Esophagus (tissue), 2 donors: Measurements from ENCODE around the gene ENOX1. TPM values are rescaled to one million over a fixed set of nuclear protein-coding genes. Genes with fewer than 3 reads are reported as not detected.
A peak's percentile ranks its signal among the peaks of the same experiment; 100 is the strongest.

Source experiments
- H3K27ac ChIP-seq, 2 donors: one replicate each; pipeline ENCODE4 v1.5.1; 2013; ENCODE audit warnings: low read depth in 2 of 2, mild to moderate bottlenecking in 2 of 2, inconsistent platforms in 1 of 2, low read length in 1 of 2, moderate library complexity in 1 of 2
- H3K27me3 ChIP-seq, 2 donors: one replicate each; pipeline ENCODE4 v1.6.1; 2013; ENCODE audit warnings: low read length in 2 of 2, control low read depth in 1 of 2, mild to moderate bottlenecking in 1 of 2; ENCODE audit not compliant: insufficient read depth in 2 of 2, control insufficient read depth in 1 of 2
- H3K36me3 ChIP-seq, 2 donors: one replicate each; pipeline ENCODE4 v1.6.1; 2013; ENCODE audit warnings: low read length in 1 of 2; ENCODE audit not compliant: control insufficient read depth in 2 of 2, insufficient read depth in 2 of 2
- H3K4me1 ChIP-seq, 2 donors: one replicate each; pipeline ENCODE4 v1.6.1; 2013; ENCODE audit warnings: low read length in 1 of 2; ENCODE audit not compliant: control insufficient read depth in 2 of 2, insufficient read depth in 2 of 2
- H3K4me3 ChIP-seq, 2 donors: one replicate each; pipeline ENCODE4 v1.5.1; 2013; ENCODE audit warnings: low read length in 2 of 2, mild to moderate bottlenecking in 2 of 2, low read depth in 1 of 2, moderate library complexity in 1 of 2
- H3K9me3 ChIP-seq, 2 donors: one replicate each; pipeline ENCODE4 v1.6.1; 2013; ENCODE audit warnings: mild to moderate bottlenecking in 2 of 2, low read depth in 1 of 2, low read length in 1 of 2, moderate library complexity in 1 of 2; ENCODE audit not compliant: control insufficient read depth in 2 of 2, insufficient read depth in 1 of 2
- WGBS, 2 donors: extraction: QIAGEN DNeasy Blood & Tissue Kit; methylation state at CpG; one replicate each; pipeline ENCODE4 v1.1.7; 2013; 5-methylcytosine and 5-hydroxymethylcytosine counted together
- polyA plus RNA-seq, 2 donors: library from polyadenylated mRNA; stranded (reverse); fragments of 200-250 nt; gene quantifications; one replicate each; pipeline ENCODE4 v1.2.3, GENCODE V29; 2013
- donor health status: healthy with polysubstance abuse.
- donor health status: Bipolar disorder and iron deficiency.

Gene ENOX1
- polyA plus RNA-seq, 2 donors = 0.10 to 0.29 TPM

- H3K4me1 ChIP-seq = no peaks in the 10 kb centered on the region
- no peaks in the 10 kb centered on the region for H3K9me3 ChIP-seq
- no peak overlapping the region for H3K4me3 ChIP-seq
- H3K36me3 ChIP-seq = no peaks in the 10 kb centered on the region
- 17 to 25% methylated on average over 2 of the region's 2 CpGs for WGBS, 2 donors
- H3K27me3 ChIP-seq = no peaks in the 10 kb centered on the region
- H3K27ac ChIP-seq = peak overlapping the region in 1 of 2 donors; percentile 40
Observed at GRCh38 chr13:43388282-43389034, 398.3 kb downstream of the ENOX1 start.

GRCh38 chr13:43387880-43388279 lies 398.9 kb downstream of the ENOX1 start:
- Histone ChIP-seq H3K27ac (no peak overlapping the region), H3K36me3 (no peaks in the 10 kb centered on the region), H3K4me3 (no peak overlapping the region), H3K4me1 (no peaks in the 10 kb centered on the region), H3K9me3 (no peaks in the 10 kb centered on the region), H3K27me3 (no peaks in the 10 kb centered on the region)
- WGBS, 2 donors = 36 to 39% methylated on average over 2 of the region's 2 CpGs

- no peaks in the 10 kb centered on the region for H3K4me1 ChIP-seq
- H3K27me3 ChIP-seq = no peaks in the 10 kb centered on the region
- H3K4me3 ChIP-seq = no peak overlapping the region
- H3K27ac ChIP-seq = no peak overlapping the region
- 79 to 82% methylated on average over 5 of the region's 5 CpGs for WGBS, 2 donors
- H3K9me3 ChIP-seq = no peaks in the 10 kb centered on the region
- no peaks in the 10 kb centered on the region for H3K36me3 ChIP-seq
Observed at GRCh38 chr13:43383498-43384165, 403.1 kb downstream of the ENOX1 start.

GRCh38 chr13:43379738-43380137 lies 407.0 kb downstream of the ENOX1 start:
- no peak overlapping the region for H3K4me3 ChIP-seq
- H3K9me3 ChIP-seq = no peaks in the 10 kb centered on the region
- H3K4me1 ChIP-seq = no peaks in the 10 kb centered on the region
- WGBS, 2 donors = 71 to 74% methylated on average over 1 of the region's 1 CpG
- no peak overlapping the region for H3K27ac ChIP-seq
- no peaks in the 10 kb centered on the region for H3K27me3 ChIP-seq
- no peaks in the 10 kb centered on the region for H3K36me3 ChIP-seq

- WGBS, 2 donors = 70 to 81% methylated on average over 1 of the region's 1 CpG
- no peaks in the 10 kb centered on the region for H3K27me3 ChIP-seq
Observed at GRCh38 chr13:43377973-43378372, 408.8 kb downstream of the ENOX1 start.

GRCh38 chr13:43377149-43377548 lies 409.6 kb downstream of the ENOX1 start:
- H3K4me3 ChIP-seq = no peak overlapping the region
- H3K9me3 ChIP-seq = no peaks in the 10 kb centered on the region
- 84 to 85% methylated on average over 3 of the region's 3 CpGs for WGBS, 2 donors
- H3K27me3 ChIP-seq = no peaks in the 10 kb centered on the region
- H3K4me1 ChIP-seq = no peaks in the 10 kb centered on the region
- no peaks in the 10 kb centered on the region for H3K36me3 ChIP-seq
- H3K27ac ChIP-seq = no peak overlapping the region

More at GRCh38 chr13:43377973-43378372, 408.8 kb downstream of the ENOX1 start:
- H3K27ac ChIP-seq = no peak overlapping the region
- H3K36me3 ChIP-seq = no peaks in the 10 kb centered on the region
- H3K4me3 ChIP-seq = no peak overlapping the region
- no peaks in the 10 kb centered on the region for H3K9me3 ChIP-seq
- no peaks in the 10 kb centered on the region for H3K4me1 ChIP-seq

GRCh38 chr13:43376596-43376995 lies 410.2 kb downstream of the ENOX1 start:
- Histone ChIP-seq H3K27ac (no peak overlapping the region), H3K9me3 (no peaks in the 10 kb centered on the region), H3K36me3 (no peaks in the 10 kb centered on the region), H3K27me3 (no peaks in the 10 kb centered on the region), H3K4me3 (no peak overlapping the region), H3K4me1 (no peaks in the 10 kb centered on the region)
- WGBS, 2 donors = 85 to 87% methylated on average over 1 of the region's 1 CpG

- 69 to 79% methylated on average over 2 of the region's 2 CpGs for WGBS, 2 donors
- no peaks in the 10 kb centered on the region for H3K9me3 ChIP-seq
- H3K27me3 ChIP-seq = no peaks in the 10 kb centered on the region
- no peaks in the 10 kb centered on the region for H3K4me1 ChIP-seq
- H3K36me3 ChIP-seq = no peaks in the 10 kb centered on the region
- H3K4me3 ChIP-seq = no peak overlapping the region
- H3K27ac ChIP-seq = no peak overlapping the region
Observed at GRCh38 chr13:43375797-43376465, 410.8 kb downstream of the ENOX1 start.

- H3K9me3 ChIP-seq = no peaks in the 10 kb centered on the region
- H3K4me1 ChIP-seq = no peaks in the 10 kb centered on the region
- no peaks in the 10 kb centered on the region for H3K36me3 ChIP-seq
- H3K27ac ChIP-seq = no peak overlapping the region
- 48 to 53% methylated on average over 1 of the region's 1 CpG for WGBS, 2 donors
- H3K4me3 ChIP-seq = no peak overlapping the region
- H3K27me3 ChIP-seq = no peaks in the 10 kb centered on the region
Observed at GRCh38 chr13:43374621-43375020, 412.2 kb downstream of the ENOX1 start.
